GM12878 (cell line): Measurements from ENCODE around the gene KCNJ3. TPM values are rescaled to one million over a fixed set of nuclear protein-coding genes. Genes with fewer than 3 reads are reported as not detected.

Source experiments
- BCL11A ChIP-seq: IDR thresholded peaks from 2 replicates; pipeline ENCODE4 v1.6.1; 2011; ENCODE audit warnings: low read depth, low read length
- EGR1 ChIP-seq, 2 experiments: IDR thresholded peaks; 1 replicate in 1 of 2; 2 replicates in 1 of 2; pipeline ENCODE4 v1.6.1; 2011 to 2012; ENCODE audit warnings: low read depth in 2 of 2, low read length in 2 of 2, borderline replicate concordance in 1 of 2, mild to moderate bottlenecking in 1 of 2, moderate library complexity in 1 of 2
- HDAC2 ChIP-seq: fragments of 200-600 bp; sonication (generic); IDR thresholded peaks from 2 replicates; pipeline ENCODE4 v1.6.1; 2017
- RAD21 ChIP-seq: IDR thresholded peaks from 2 replicates; pipeline ENCODE4 v1.6.1; 2011; ENCODE audit warnings: mild to moderate bottlenecking, low read depth, low read length, moderate library complexity; ENCODE audit not compliant: insufficient read depth
- SRF ChIP-seq, 2 experiments: IDR thresholded peaks; 2 replicates each; pipeline ENCODE4 v1.6.1; 2011; ENCODE audit warnings: low read depth in 2 of 2, low read length in 2 of 2, mild to moderate bottlenecking in 1 of 2, moderate library complexity in 1 of 2
- ZNF207 ChIP-seq: fragments of 450-650 bp; IDR thresholded peaks from 2 replicates; pipeline ENCODE4 v1.6.1; 2014; ENCODE audit warnings: antibody characterized with exemption, mild to moderate bottlenecking, borderline replicate concordance
- polyA plus RNA-seq, 11 experiments: library from polyadenylated mRNA; depleted of rRNA in 4 of 11; unstranded in 6 of 11; stranded (reverse) in 5 of 11; fragments of >200 nt; fragmentation: Nextera tagmentation in 4 of 11; fragmentation: Illumina TruSeq in 1 of 11; extraction: Ambion mirVana in 4 of 11; extraction: Trizol in 1 of 11; gene quantifications; 1 replicate in 1 of 11; 2 replicates in 10 of 11; pipeline versions ENCODE4 v1.2.1 to v1.2.3, GENCODE V29; 2011 to 2016; ENCODE audit warnings: inconsistent platforms in 2 of 11, missing spikeins in 2 of 11, low read depth in 1 of 11
- total RNA-seq, 4 experiments: library from RNA; depleted of rRNA in 3 of 4; stranded (reverse); fragments of >200 nt in 3 of 4; fragmentation: Illumina TruSeq in 1 of 4; extraction: Trizol in 1 of 4; gene quantifications; 2 replicates each; pipeline versions ENCODE4 v1.2.1 to v1.2.3, GENCODE V29; 2013 to 2021
- TF ChIP-seq, protein P1 (sequence below): fragments of 450-650 bp; formaldehyde crosslinking; IDR thresholded peaks from 2 replicates; pipeline ENCODE4 v1.5.0; 2022; ENCODE audit warnings: mild to moderate bottlenecking, missing genetic modification characterization
- TF ChIP-seq, protein P2 (sequence below): fragments of 450-650 bp; IDR thresholded peaks from 2 replicates; pipeline ENCODE4 v1.6.1; 2016; ENCODE audit warnings: mild to moderate bottlenecking
- TF ChIP-seq, protein P3 (sequence below): fragments of 150-350 bp; IDR thresholded peaks from 2 replicates; pipeline ENCODE4 v1.6.1; 2016; ENCODE audit warnings: low read depth, low read length

KCNJ3 gene
- total and polyA plus RNA-seq, 10 of the 15 experiments (the other 5 are each of a cell fraction or from before 2014, with no cell fraction given): 0.01 to 1.1 (median 0.04) TPM; not detected in 6

DNA sequence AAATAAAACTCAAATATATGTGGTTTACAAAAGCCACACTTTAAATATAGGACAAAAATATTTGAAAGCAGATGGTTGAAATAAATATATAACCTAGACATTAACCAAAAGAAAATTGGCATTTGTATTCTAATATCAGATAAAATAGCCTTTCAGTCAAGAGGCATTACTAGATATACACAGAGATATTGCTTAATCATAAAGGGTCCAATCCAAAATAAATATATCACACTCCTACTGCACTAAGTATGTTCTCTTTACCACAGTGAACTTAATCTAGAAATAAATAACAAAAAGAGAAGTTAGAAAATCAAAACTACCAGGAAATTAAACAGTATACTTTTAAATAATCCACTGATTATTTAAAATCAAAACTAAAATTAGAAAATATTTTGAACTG, 34.2 kb upstream of the KCNJ3 start (continued):
- TF ChIP-seq, protein P1, sequence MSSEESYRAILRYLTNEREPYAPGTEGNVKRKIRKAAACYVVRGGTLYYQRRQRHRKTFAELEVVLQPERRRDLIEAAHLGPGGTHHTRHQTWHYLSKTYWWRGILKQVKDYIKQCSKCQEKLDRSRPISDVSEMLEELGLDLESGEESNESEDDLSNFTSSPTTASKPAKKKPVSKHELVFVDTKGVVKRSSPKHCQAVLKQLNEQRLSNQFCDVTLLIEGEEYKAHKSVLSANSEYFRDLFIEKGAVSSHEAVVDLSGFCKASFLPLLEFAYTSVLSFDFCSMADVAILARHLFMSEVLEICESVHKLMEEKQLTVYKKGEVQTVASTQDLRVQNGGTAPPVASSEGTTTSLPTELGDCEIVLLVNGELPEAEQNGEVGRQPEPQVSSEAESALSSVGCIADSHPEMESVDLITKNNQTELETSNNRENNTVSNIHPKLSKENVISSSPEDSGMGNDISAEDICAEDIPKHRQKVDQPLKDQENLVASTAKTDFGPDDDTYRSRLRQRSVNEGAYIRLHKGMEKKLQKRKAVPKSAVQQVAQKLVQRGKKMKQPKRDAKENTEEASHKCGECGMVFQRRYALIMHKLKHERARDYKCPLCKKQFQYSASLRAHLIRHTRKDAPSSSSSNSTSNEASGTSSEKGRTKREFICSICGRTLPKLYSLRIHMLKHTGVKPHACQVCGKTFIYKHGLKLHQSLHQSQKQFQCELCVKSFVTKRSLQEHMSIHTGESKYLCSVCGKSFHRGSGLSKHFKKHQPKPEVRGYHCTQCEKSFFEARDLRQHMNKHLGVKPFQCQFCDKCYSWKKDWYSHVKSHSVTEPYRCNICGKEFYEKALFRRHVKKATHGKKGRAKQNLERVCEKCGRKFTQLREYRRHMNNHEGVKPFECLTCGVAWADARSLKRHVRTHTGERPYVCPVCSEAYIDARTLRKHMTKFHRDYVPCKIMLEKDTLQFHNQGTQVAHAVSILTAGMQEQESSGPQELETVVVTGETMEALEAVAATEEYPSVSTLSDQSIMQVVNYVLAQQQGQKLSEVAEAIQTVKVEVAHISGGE (CRISPR knock-in tag): no peak
- TF ChIP-seq, protein P2, sequence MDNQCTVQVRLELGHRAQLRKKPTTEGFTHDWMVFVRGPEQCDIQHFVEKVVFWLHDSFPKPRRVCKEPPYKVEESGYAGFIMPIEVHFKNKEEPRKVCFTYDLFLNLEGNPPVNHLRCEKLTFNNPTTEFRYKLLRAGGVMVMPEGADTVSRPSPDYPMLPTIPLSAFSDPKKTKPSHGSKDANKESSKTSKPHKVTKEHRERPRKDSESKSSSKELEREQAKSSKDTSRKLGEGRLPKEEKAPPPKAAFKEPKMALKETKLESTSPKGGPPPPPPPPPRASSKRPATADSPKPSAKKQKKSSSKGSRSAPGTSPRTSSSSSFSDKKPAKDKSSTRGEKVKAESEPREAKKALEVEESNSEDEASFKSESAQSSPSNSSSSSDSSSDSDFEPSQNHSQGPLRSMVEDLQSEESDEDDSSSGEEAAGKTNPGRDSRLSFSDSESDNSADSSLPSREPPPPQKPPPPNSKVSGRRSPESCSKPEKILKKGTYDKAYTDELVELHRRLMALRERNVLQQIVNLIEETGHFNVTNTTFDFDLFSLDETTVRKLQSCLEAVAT: no peak
- no peak for TF ChIP-seq EGR1 (IDR thresholded peaks at IDR 0.05; ENCODE audit: borderline replicate concordance in 1 of 2, low read depth in 2 of 2, low read length in 2 of 2)
- TF ChIP-seq SRF (IDR thresholded peaks at IDR 0.05; ENCODE audit: low read depth in 2 of 2, low read length in 2 of 2): no peak
- no peak for TF ChIP-seq BCL11A
- TF ChIP-seq ZNF207: no peak
- TF ChIP-seq, protein P3, sequence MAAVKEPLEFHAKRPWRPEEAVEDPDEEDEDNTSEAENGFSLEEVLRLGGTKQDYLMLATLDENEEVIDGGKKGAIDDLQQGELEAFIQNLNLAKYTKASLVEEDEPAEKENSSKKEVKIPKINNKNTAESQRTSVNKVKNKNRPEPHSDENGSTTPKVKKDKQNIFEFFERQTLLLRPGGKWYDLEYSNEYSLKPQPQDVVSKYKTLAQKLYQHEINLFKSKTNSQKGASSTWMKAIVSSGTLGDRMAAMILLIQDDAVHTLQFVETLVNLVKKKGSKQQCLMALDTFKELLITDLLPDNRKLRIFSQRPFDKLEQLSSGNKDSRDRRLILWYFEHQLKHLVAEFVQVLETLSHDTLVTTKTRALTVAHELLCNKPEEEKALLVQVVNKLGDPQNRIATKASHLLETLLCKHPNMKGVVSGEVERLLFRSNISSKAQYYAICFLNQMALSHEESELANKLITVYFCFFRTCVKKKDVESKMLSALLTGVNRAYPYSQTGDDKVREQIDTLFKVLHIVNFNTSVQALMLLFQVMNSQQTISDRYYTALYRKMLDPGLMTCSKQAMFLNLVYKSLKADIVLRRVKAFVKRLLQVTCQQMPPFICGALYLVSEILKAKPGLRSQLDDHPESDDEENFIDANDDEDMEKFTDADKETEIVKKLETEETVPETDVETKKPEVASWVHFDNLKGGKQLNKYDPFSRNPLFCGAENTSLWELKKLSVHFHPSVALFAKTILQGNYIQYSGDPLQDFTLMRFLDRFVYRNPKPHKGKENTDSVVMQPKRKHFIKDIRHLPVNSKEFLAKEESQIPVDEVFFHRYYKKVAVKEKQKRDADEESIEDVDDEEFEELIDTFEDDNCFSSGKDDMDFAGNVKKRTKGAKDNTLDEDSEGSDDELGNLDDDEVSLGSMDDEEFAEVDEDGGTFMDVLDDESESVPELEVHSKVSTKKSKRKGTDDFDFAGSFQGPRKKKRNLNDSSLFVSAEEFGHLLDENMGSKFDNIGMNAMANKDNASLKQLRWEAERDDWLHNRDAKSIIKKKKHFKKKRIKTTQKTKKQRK: no peak
- TF ChIP-seq RAD21: no peak
- no peak for TF ChIP-seq HDAC2
